ENCODE measurements around the gene NXF3.
"Not testable (repeated sequence)": the region's sequence is repeated elsewhere in the genome, so short reads cannot be mapped to it uniquely, and the experiment has no call there.

Gene NXF3

GRCh38 chrX:103051260-103051789 lies 41.6 kb downstream of the NXF3 start:
- no peak for DNase-seq (ENCODE audit: low spot score)

- DNase-seq (ENCODE audit: low spot score): not testable (repeated sequence)
Measured at GRCh38 chrX:103033371-103033770, 59.6 kb downstream of the NXF3 start.
